HepG2 (cell line): Measurements from ENCODE around the gene NPC1. TPM values are rescaled to one million over a fixed set of nuclear protein-coding genes. Genes with fewer than 3 reads are reported as not detected.

Source experiments
- AKAP8 ChIP-seq: sonication (generic); formaldehyde crosslinking; IDR thresholded peaks from 2 replicates; pipeline ENCODE4 v1.5.1; 2020; ENCODE audit warnings: mild to moderate bottlenecking, missing genetic modification reagents
- ATAD3A ChIP-seq: sonication (generic); formaldehyde crosslinking; IDR thresholded peaks from 2 replicates; pipeline ENCODE4 v1.4.0; 2020; ENCODE audit warnings: missing genetic modification reagents
- CENPX ChIP-seq: sonication (generic); formaldehyde crosslinking; IDR thresholded peaks from 2 replicates; pipeline ENCODE4 v1.9.0; 2021; ENCODE audit warnings: mild to moderate bottlenecking, missing genetic modification reagents, moderate library complexity
- CREB1 ChIP-seq, 2 experiments: fragments of 450-650 bp in 1 of 2; IDR thresholded peaks; 2 replicates each; pipeline ENCODE4 v1.6.1; 2016 to 2017; ENCODE audit warnings: control low read depth in 1 of 2, mild to moderate bottlenecking in 1 of 2, missing compliant biosample characterization in 1 of 2, missing genetic modification characterization in 1 of 2
- DNMT1 ChIP-seq: sonication (generic); formaldehyde crosslinking; IDR thresholded peaks from 2 replicates; pipeline ENCODE4 v1.5.1; 2020; ENCODE audit warnings: mild to moderate bottlenecking, missing genetic modification reagents
- FOXP1 ChIP-seq, 2 experiments: fragments of 450-650 bp in 1 of 2; IDR thresholded peaks; 2 replicates each; pipeline ENCODE4 v1.6.1; 2017 to 2018; ENCODE audit warnings: antibody characterized with exemption in 1 of 2
- GATAD1 ChIP-seq: IDR thresholded peaks from 2 replicates; pipeline ENCODE4 v1.6.1; 2016; ENCODE audit warnings: missing genetic modification reagents, missing compliant biosample characterization
- HIVEP1 ChIP-seq: sonication (generic); formaldehyde crosslinking; IDR thresholded peaks from 2 replicates; pipeline ENCODE4 v1.4.0; 2020; ENCODE audit warnings: mild to moderate bottlenecking, missing genetic modification reagents
- HNF4G ChIP-seq, 2 experiments: sonication (generic) in 1 of 2; formaldehyde crosslinking in 1 of 2; IDR thresholded peaks; 2 replicates each; pipeline versions ENCODE4 v1.4.0 to v1.6.1; 2011 to 2020; ENCODE audit warnings: borderline replicate concordance in 2 of 2, low read depth in 2 of 2, mild to moderate bottlenecking in 2 of 2, low read length in 1 of 2, missing genetic modification reagents in 1 of 2, moderate library complexity in 1 of 2
- HOMEZ ChIP-seq: IDR thresholded peaks from 2 replicates; pipeline ENCODE4 v1.6.1; 2016; ENCODE audit warnings: low read depth
- JUND ChIP-seq: sonication (generic); formaldehyde crosslinking; IDR thresholded peaks from 2 replicates; pipeline ENCODE4 v1.8.0; 2022; ENCODE audit warnings: mild to moderate bottlenecking, missing genetic modification reagents
- KDM5B ChIP-seq: sonication (generic); formaldehyde crosslinking; IDR thresholded peaks from 2 replicates; pipeline ENCODE4 v1.4.0; 2020; ENCODE audit warnings: missing genetic modification reagents, mild to moderate bottlenecking, borderline replicate concordance
- MTA3 ChIP-seq: sonication (generic); formaldehyde crosslinking; IDR thresholded peaks from 2 replicates; pipeline ENCODE4 v1.4.0; 2020; ENCODE audit warnings: missing genetic modification reagents
- TARDBP ChIP-seq: sonication (generic); formaldehyde crosslinking; IDR thresholded peaks from 2 replicates; pipeline ENCODE4 v1.8.0; 2022; ENCODE audit warnings: mild to moderate bottlenecking, missing genetic modification reagents
- TBP ChIP-seq: sonication (generic); formaldehyde crosslinking; IDR thresholded peaks from 2 replicates; pipeline ENCODE4 v1.5.0; 2020; ENCODE audit warnings: missing genetic modification reagents
- TGIF2 ChIP-seq: IDR thresholded peaks from 2 replicates; pipeline ENCODE4 v1.6.1; 2016; ENCODE audit warnings: control low read depth, missing compliant biosample characterization
- ZBTB38 ChIP-seq: sonication (generic); formaldehyde crosslinking; IDR thresholded peaks from 2 replicates; pipeline ENCODE4 v1.5.1; 2020; ENCODE audit warnings: mild to moderate bottlenecking, missing genetic modification reagents
- ZFP41 ChIP-seq: sonication (generic); formaldehyde crosslinking; IDR thresholded peaks from 2 replicates; pipeline ENCODE4 v1.4.0; 2020; ENCODE audit warnings: mild to moderate bottlenecking, missing genetic modification reagents, borderline replicate concordance
- ZKSCAN8 ChIP-seq: IDR thresholded peaks from 2 replicates; pipeline ENCODE4 v1.6.1; 2016; ENCODE audit warnings: borderline replicate concordance, missing genetic modification reagents, missing compliant biosample characterization
- ZMYM3 ChIP-seq: sonication (generic); formaldehyde crosslinking; IDR thresholded peaks from 2 replicates; pipeline ENCODE4 v1.5.1; 2020; ENCODE audit warnings: mild to moderate bottlenecking, missing genetic modification reagents
- ZNF460 ChIP-seq: sonication (generic); formaldehyde crosslinking; IDR thresholded peaks from 2 replicates; pipeline ENCODE4 v1.5.1; 2020; ENCODE audit warnings: missing genetic modification reagents, mild to moderate bottlenecking, borderline replicate concordance
- ZNF570 ChIP-seq: sonication (generic); formaldehyde crosslinking; IDR thresholded peaks from 2 replicates; pipeline ENCODE4 v1.4.0; 2020; ENCODE audit warnings: mild to moderate bottlenecking, missing genetic modification reagents, borderline replicate concordance
- ZNF746 ChIP-seq: sonication (generic); formaldehyde crosslinking; IDR thresholded peaks from 2 replicates; pipeline ENCODE4 v1.8.0; 2022; ENCODE audit warnings: mild to moderate bottlenecking, missing genetic modification reagents
- ZNF777 ChIP-seq: sonication (generic); formaldehyde crosslinking; IDR thresholded peaks from 2 replicates; pipeline ENCODE4 v1.4.0; 2020; ENCODE audit warnings: missing genetic modification reagents
- polyA plus RNA-seq, 8 experiments: library from polyadenylated mRNA; depleted of rRNA in 3 of 8; stranded (reverse) in 7 of 8; unstranded in 1 of 8; fragments of >200 nt; fragmentation: Illumina TruSeq in 4 of 8; extraction: Trizol in 4 of 8; gene quantifications; 2 replicates each; pipeline versions ENCODE4 v1.2.1 to v1.2.3, GENCODE V29; 2011 to 2016; ENCODE audit warnings: low read depth in 4 of 8, missing spikeins in 1 of 8, mixed read lengths in 1 of 8; ENCODE audit not compliant: insufficient read depth in 1 of 8
- total RNA-seq, 5 experiments: library from RNA; depleted of rRNA; stranded (reverse); fragments of >200 nt; fragmentation: Illumina TruSeq; extraction: Trizol; gene quantifications; 2 replicates each; pipeline ENCODE4 v1.2.3, GENCODE V29; 2016; ENCODE audit warnings: low read depth in 1 of 5
- TF ChIP-seq, protein P1 (sequence below): sonication (generic); formaldehyde crosslinking; IDR thresholded peaks from 2 replicates; pipeline ENCODE4 v1.8.1; 2023; ENCODE audit warnings: mild to moderate bottlenecking, inconsistent platforms, moderate library complexity, missing genetic modification reagents, borderline replicate concordance
- TF ChIP-seq, protein P2 (sequence below): sonication (generic); formaldehyde crosslinking; IDR thresholded peaks from 2 replicates; pipeline ENCODE4 v1.8.0; 2022; ENCODE audit warnings: mild to moderate bottlenecking, missing genetic modification reagents
- TF ChIP-seq, protein P3 (sequence below): sonication (generic); formaldehyde crosslinking; IDR thresholded peaks from 2 replicates; pipeline ENCODE4 v1.4.0; 2020; ENCODE audit warnings: missing genetic modification reagents

The NPC1 gene
- total and polyA plus RNA-seq, 2 of the 13 experiments (the other 11 are each of a cell fraction or from before 2014, with no cell fraction given) = 46.5 to 114 TPM

GRCh38 chr18:23569299-23570063, 16.8 kb downstream of the NPC1 start (continued):
- TF ChIP-seq, protein P1, sequence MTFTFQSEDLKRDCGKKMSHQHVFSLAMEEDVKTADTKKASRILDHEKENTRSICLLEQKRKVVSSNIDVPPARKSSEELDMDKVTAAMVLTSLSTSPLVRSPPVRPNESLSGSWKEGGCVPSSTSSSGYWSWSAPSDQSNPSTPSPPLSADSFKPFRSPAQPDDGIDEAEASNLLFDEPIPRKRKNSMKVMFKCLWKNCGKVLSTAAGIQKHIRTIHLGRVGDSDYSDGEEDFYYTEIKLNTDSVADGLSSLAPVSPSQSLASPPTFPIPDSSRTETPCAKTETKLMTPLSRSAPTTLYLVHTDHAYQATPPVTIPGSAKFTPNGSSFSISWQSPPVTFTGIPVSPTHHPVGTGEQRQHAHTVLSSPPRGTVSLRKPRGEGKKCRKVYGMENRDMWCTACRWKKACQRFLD (CRISPR knock-in tag) = no peak
- TF ChIP-seq FOXP1 (IDR thresholded peaks at IDR 0.05) (no peak), FOXP1 (CRISPR knock-in tag; IDR thresholded peaks at IDR 0.05) (peak; percentile 55), CREB1 (IDR thresholded peaks at IDR 0.05) (no peak), CREB1 (CRISPR knock-in tag; IDR thresholded peaks at IDR 0.05) (0 out of 2 replicates have a peak, but pooled peaks have one; percentile 22), TARDBP (CRISPR knock-in tag) (0 out of 2 replicates have a peak, but pooled peaks have one; percentile 39), ZFP41 (no peak), DNMT1 (CRISPR knock-in tag) (no peak), CENPX (CRISPR knock-in tag) (no peak), HNF4G (IDR thresholded peaks at IDR 0.05; ENCODE audit: borderline replicate concordance, low read depth, low read length) (peak; percentile 68), HNF4G (CRISPR knock-in tag; IDR thresholded peaks at IDR 0.05; ENCODE audit: borderline replicate concordance, low read depth) (peak; percentile 29; the same call in 1 of the 2 replicates), ZNF746 (CRISPR knock-in tag) (no peak), TBP (no peak), GATAD1 (CRISPR knock-in tag) (no peak), ZKSCAN8 (0 out of 2 replicates have a peak, but pooled peaks have one; percentile 56), ATAD3A (CRISPR knock-in tag) (no peak), AKAP8 (no peak), HIVEP1 (CRISPR knock-in tag) (no peak), ZBTB38 (CRISPR knock-in tag) (no peak), KDM5B (CRISPR knock-in tag) (no peak), ZMYM3 (CRISPR knock-in tag) (peak; percentile 58; the same call in 1 of the 2 replicates), TGIF2 (CRISPR knock-in tag) (no peak), JUND (CRISPR knock-in tag) (no peak), ZNF460 (CRISPR knock-in tag) (peak; percentile 94), ZNF777 (CRISPR knock-in tag) (no peak), ZNF570 (CRISPR knock-in tag) (no peak), HOMEZ (CRISPR knock-in tag) (0 out of 2 replicates have a peak, but pooled peaks have one; percentile 25), MTA3 (CRISPR knock-in tag) (no peak)
- TF ChIP-seq, protein P2, sequence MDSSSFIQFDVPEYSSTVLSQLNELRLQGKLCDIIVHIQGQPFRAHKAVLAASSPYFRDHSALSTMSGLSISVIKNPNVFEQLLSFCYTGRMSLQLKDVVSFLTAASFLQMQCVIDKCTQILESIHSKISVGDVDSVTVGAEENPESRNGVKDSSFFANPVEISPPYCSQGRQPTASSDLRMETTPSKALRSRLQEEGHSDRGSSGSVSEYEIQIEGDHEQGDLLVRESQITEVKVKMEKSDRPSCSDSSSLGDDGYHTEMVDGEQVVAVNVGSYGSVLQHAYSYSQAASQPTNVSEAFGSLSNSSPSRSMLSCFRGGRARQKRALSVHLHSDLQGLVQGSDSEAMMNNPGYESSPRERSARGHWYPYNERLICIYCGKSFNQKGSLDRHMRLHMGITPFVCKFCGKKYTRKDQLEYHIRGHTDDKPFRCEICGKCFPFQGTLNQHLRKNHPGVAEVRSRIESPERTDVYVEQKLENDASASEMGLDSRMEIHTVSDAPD = no peak
- TF ChIP-seq, protein P3, sequence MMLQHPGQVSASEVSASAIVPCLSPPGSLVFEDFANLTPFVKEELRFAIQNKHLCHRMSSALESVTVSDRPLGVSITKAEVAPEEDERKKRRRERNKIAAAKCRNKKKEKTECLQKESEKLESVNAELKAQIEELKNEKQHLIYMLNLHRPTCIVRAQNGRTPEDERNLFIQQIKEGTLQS (CRISPR knock-in tag) = no peak
